Suppressor macrophage treated with lipopolysaccharide for 4 hours (primary cell): ENCODE measurements around the gene OR10T2.
"Not testable (repeated sequence)": the region's sequence is repeated elsewhere in the genome, so short reads cannot be mapped to it uniquely, and the experiment has no call there.

Source experiments
- DNase-seq: peaks from one replicate; pipeline ENCODE4 v3.0.0-alpha.2; 2020

The OR10T2 gene

GRCh38 chr1:158398818-158399514, at the start of gene OR10T2:
Gene OR10T2, minus strand, starts transcription at chr1:158399466. Its CDS starts 0 bp downstream, at chr1:158399466.
- no peak for DNase-seq

GRCh38 chr1:158445376-158445775, 46.1 kb upstream of the OR10T2 start:
- DNase-seq, result no peak

GRCh38 chr1:158434741-158435140, 35.5 kb upstream of the OR10T2 start:
- DNase-seq, result peak; percentile 49

GRCh38 chr1:158430163-158430562, 30.9 kb upstream of the OR10T2 start:
- peak; percentile 61 for DNase-seq

- DNase-seq, result no peak
These were observed 26.9 kb upstream of the OR10T2 start, which contains the start of gene OR10K2 for GRCh38 chr1:158426137-158426536. Gene OR10K2, minus strand, starts transcription at chr1:158426237. Its CDS starts 5,371 bp downstream, at chr1:158420866.

GRCh38 chr1:158425027-158425426, 25.8 kb upstream of the OR10T2 start:
- DNase-seq, result no peak

- no peak for DNase-seq
These were observed 22.9 kb upstream of the OR10T2 start for GRCh38 chr1:158422212-158422611.

- peak; percentile 13 for DNase-seq
These were observed 18.3 kb upstream of the OR10T2 start for GRCh38 chr1:158417586-158417985.

GRCh38 chr1:158414651-158415345, 15.5 kb upstream of the OR10T2 start:
- no peak for DNase-seq

GRCh38 chr1:158407092-158407491, 7.8 kb upstream of the OR10T2 start:
- DNase-seq, result no peak

GRCh38 chr1:158400871-158401270, 1.6 kb upstream of the OR10T2 start:
- no peak for DNase-seq

- DNase-seq, result no peak
These were observed 2.6 kb downstream of the OR10T2 start for GRCh38 chr1:158396646-158397045.

- DNase-seq, result peak; percentile 38
These were observed 5.8 kb downstream of the OR10T2 start for GRCh38 chr1:158393476-158393875.

GRCh38 chr1:158391099-158391498, 8.2 kb downstream of the OR10T2 start:
- DNase-seq, result no peak

- DNase-seq, result no peak
These were observed 8.9 kb downstream of the OR10T2 start for GRCh38 chr1:158390331-158390730.

- DNase-seq, result peak; percentile 57
These were observed 24.4 kb downstream of the OR10T2 start for GRCh38 chr1:158374860-158375259.

- DNase-seq, result not testable (repeated sequence)
These were observed 25.2 kb downstream of the OR10T2 start for GRCh38 chr1:158374101-158374500.

GRCh38 chr1:158371188-158371953, 27.9 kb downstream of the OR10T2 start:
- DNase-seq, result no peak

GRCh38 chr1:158366783-158367182, 32.5 kb downstream of the OR10T2 start:
- no peak for DNase-seq

GRCh38 chr1:158362941-158363340, 36.3 kb downstream of the OR10T2 start:
- no peak for DNase-seq

GRCh38 chr1:158362482-158362881, 36.8 kb downstream of the OR10T2 start:
- no peak for DNase-seq

- no peak for DNase-seq
These were observed 41.8 kb downstream of the OR10T2 start for GRCh38 chr1:158357441-158357840.

GRCh38 chr1:158356616-158357015, 42.6 kb downstream of the OR10T2 start:
- DNase-seq, result no peak
